ENCODE results near the gene SV2B. TPM values are rescaled to one million over a fixed set of nuclear protein-coding genes. Genes with fewer than 3 reads are reported as not detected.

The SV2B gene
- total RNA-seq, 1 experiment from 2014 or later = 3.9 TPM

DNA sequence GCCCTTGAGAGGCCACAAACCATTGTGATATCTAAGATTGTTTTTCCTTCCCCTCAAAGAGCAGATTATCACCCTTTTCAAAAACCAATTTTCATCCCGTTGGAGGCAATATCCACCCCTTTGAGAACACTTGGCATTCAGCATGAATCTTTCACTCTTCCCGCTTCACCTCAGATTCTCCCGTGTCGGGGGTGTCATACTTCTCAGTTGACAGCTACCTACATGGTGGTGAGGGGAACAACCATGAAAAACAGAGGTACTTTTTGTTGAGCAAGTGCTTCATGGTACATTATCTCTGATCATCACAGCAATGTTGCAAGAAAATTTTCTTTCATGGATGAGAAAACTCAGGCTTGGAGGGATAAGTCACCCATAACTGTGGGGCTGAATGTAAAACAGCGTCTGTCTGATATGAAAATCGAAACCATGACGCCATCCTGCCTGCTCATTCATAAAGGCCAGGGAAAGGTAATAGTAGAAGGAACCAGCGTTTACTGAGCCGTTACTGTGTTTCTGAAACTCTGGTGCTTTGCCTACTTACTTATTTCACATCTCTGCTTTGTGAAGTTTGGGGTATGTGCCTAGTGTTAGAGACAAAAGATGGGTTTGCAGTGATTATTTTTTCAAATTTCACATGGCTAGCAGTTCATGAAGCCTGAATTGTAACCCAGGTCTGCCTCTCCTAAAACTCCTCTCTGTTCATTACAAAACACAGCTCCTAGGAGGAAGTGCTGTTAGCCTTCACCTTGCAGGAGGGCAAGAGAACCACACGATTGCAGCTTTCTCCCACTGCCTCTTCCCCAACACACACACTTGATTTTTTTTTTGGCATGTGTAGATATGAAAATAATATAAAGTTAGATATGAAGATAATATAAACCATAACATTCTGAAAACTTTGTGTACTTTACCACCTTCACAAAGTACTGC is 35.4 kb downstream of the SV2B start:
- ChIA-PET CTCF (no interaction called here), POLR2A (ENCODE audit: low non-redundant PET) (no interaction called here)
- intact Hi-C loops (cut with micrococcal nuclease; ENCODE audit: unreplicated experiment) = loop anchor here (2.0 kb wide), 1 partner anchor 19 kb away; no protein-coding TSS in a partner anchor
- BruUV-seq (replicated peaks) = no TSS peak
- no peaks in the 10 kb centered on the region for H3K36me3 ChIP-seq (ENCODE audit: insufficient read depth, low read length, poor library complexity, severe bottlenecking)
- no peak for DNase-seq (ENCODE audit: low spot score)
- no peak for TF ChIP-seq CTCF (conservative IDR thresholded peaks at IDR 0.05; ENCODE audit: low read depth, low read length)
- no peak for TF ChIP-seq EZH2 (IDR thresholded peaks at IDR 0.05; ENCODE audit: borderline replicate concordance, low read depth, low read length, poor library complexity, severe bottlenecking)
- H3K27ac ChIP-seq (ENCODE audit: low read depth, low read length, poor library complexity, severe bottlenecking) = no peak overlapping the region
- H3K4me3 ChIP-seq (ENCODE audit: low read depth, low read length, poor library complexity, severe bottlenecking) = no peak overlapping the region
- H3K4me1 ChIP-seq (ENCODE audit: insufficient read depth, low read length, poor library complexity, severe bottlenecking) = no peaks in the 10 kb centered on the region
- H3K9me3 ChIP-seq (ENCODE audit: low read depth, low read length, poor library complexity, severe bottlenecking) = no peaks in the 10 kb centered on the region
- H3K27me3 ChIP-seq (replicated peaks; ENCODE audit: insufficient read depth, low read depth, low read length, poor library complexity) = peaks cover 4% of the 10 kb centered on the region

DNA sequence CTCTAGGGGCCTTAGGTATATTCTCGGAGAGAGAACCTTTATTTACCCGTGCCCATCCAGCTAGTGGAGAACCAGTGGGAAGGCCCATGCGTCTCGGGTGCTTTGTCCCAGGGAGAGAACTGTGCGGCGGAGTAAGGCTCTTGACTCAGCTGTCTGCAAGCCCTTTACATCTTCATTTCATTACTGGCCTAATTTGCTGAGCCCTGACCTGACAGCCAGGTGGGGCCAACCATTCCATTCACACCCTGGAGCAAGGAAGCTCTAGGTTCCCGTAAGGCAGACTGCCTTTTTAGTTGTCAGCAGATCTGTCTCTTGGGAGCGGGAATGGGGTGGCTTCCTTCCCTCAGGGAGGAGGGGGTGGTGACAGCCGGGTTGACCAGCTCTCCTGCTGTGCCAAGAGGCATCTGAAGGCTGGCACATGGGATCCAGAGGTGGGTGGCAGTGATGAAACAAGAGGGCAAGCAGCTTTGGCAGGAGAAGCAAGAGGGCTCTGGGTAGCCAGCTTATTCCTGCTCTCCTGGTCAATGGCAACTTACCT is 36.4 kb downstream of the SV2B start:
- ChIA-PET POLR2A (ENCODE audit: low non-redundant PET) (interaction anchor here (0.6 kb wide), 1 partner anchor 76 kb away, joined by 3 read pairs; no protein-coding TSS in a partner anchor), CTCF (no interaction called here)
- DNase-seq (ENCODE audit: low spot score) = no peak
- intact Hi-C loops (cut with micrococcal nuclease; ENCODE audit: unreplicated experiment) = no loop called here
- no peaks in the 10 kb centered on the region for H3K4me1 ChIP-seq (ENCODE audit: insufficient read depth, low read length, poor library complexity, severe bottlenecking)
- TF ChIP-seq EZH2 (IDR thresholded peaks at IDR 0.05; ENCODE audit: borderline replicate concordance, low read depth, low read length, poor library complexity, severe bottlenecking) (no peak), CTCF (conservative IDR thresholded peaks at IDR 0.05; ENCODE audit: low read depth, low read length) (no peak)
- no peak overlapping the region for H3K4me3 ChIP-seq (ENCODE audit: low read depth, low read length, poor library complexity, severe bottlenecking)
- no peaks in the 10 kb centered on the region for H3K9me3 ChIP-seq (ENCODE audit: low read depth, low read length, poor library complexity, severe bottlenecking)
- no peaks in the 10 kb centered on the region for H3K36me3 ChIP-seq (ENCODE audit: insufficient read depth, low read length, poor library complexity, severe bottlenecking)
- BruUV-seq (replicated peaks) = no TSS peak
- no peak overlapping the region for H3K27ac ChIP-seq (ENCODE audit: low read depth, low read length, poor library complexity, severe bottlenecking)
- H3K27me3 ChIP-seq (replicated peaks; ENCODE audit: insufficient read depth, low read depth, low read length, poor library complexity) = peaks cover 4% of the 10 kb centered on the region

DNA sequence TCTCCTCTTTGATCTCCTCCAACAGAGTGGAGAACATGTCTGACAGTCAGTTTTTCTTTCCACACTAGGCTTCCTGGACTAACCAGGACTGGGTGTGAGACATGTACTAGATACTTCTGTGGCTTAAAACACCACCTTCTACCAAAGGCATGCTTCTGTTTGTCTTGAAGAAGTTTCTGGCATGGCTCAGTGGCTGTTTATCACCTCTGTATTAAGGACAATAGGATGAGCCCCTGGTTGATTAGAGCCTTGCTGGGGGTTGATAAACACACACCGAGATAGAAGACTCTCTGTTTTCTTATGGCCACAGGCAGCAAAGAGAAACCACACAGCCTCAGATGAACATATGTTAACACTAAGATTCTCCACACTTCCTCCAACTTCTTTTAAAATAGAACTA is 40.5 kb downstream of the SV2B start:
- TF ChIP-seq CTCF (conservative IDR thresholded peaks at IDR 0.05; ENCODE audit: low read depth, low read length) = no peak
- TF ChIP-seq EZH2 (IDR thresholded peaks at IDR 0.05; ENCODE audit: borderline replicate concordance, low read depth, low read length, poor library complexity, severe bottlenecking) = no peak
- no peaks in the 10 kb centered on the region for H3K36me3 ChIP-seq (ENCODE audit: insufficient read depth, low read length, poor library complexity, severe bottlenecking)
- intact Hi-C loops (cut with micrococcal nuclease; ENCODE audit: unreplicated experiment) = no loop called here
- no peaks in the 10 kb centered on the region for H3K27me3 ChIP-seq (replicated peaks; ENCODE audit: insufficient read depth, low read depth, low read length, poor library complexity)
- no peaks in the 10 kb centered on the region for H3K4me1 ChIP-seq (ENCODE audit: insufficient read depth, low read length, poor library complexity, severe bottlenecking)
- no peak for DNase-seq (ENCODE audit: low spot score)
- no TSS peak for BruUV-seq (replicated peaks)
- H3K27ac ChIP-seq (ENCODE audit: low read depth, low read length, poor library complexity, severe bottlenecking) = no peak overlapping the region
- no peak overlapping the region for H3K4me3 ChIP-seq (ENCODE audit: low read depth, low read length, poor library complexity, severe bottlenecking)
- no peaks in the 10 kb centered on the region for H3K9me3 ChIP-seq (ENCODE audit: low read depth, low read length, poor library complexity, severe bottlenecking)
- POLR2A ChIA-PET (ENCODE audit: low non-redundant PET) = no interaction called here
- CTCF ChIA-PET = no interaction called here

All from A673 (cell line).